ENCODE measurements around the gene SCNM1.
"Not testable (repeated sequence)": the region's sequence is repeated elsewhere in the genome, so short reads cannot be mapped to it uniquely, and the experiment has no call there.

Gene SCNM1

GRCh38 chr1:151193856-151194255, 27.9 kb downstream of the SCNM1 start:
- no peak for DNase-seq (ENCODE audit: low spot score)
- TF ChIP-seq CTCF (IDR thresholded peaks at IDR 0.05; ENCODE audit: extremely low read depth, missing control alignments): no peak

DNA sequence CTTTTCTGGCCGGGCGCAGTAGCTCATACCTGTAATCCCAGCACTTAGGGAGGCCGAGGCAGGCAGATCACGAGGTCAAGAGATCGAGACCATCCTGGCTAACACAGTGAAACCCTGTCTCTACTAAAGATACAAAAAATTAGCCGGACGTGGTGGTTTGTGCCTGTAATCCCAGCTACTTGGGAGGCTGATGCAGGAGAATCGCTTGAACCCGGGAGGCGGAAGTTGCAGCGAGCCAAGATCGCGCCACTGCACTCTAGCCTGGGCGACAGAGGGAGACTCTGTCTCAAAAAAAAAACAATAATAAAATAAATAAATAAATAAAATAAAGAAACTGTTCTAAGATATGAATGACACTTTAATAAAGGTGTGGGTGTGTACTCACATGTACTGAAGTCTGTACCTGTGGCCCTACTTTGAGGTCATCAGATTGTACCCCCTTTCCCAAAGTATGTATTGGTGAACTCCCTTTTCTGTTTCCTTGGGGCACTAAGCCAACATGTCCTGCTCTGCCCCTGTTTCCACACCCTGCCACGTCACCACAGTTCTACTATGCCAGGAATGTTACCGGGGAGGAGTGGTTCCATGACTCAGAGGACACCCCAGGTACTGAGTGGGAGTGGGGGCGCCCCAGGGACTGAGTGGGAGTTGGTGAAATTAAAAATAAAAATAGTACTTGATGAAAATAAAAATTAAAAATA, 29.1 kb downstream of the SCNM1 start:
- DNase-seq (ENCODE audit: low spot score): not testable (repeated sequence)

GRCh38 chr1:151196292-151196800, 30.4 kb downstream of the SCNM1 start:
- peak; percentile 49 for DNase-seq (ENCODE audit: low spot score)
- no peak for TF ChIP-seq CTCF (IDR thresholded peaks at IDR 0.05; ENCODE audit: extremely low read depth, missing control alignments)

DNA sequence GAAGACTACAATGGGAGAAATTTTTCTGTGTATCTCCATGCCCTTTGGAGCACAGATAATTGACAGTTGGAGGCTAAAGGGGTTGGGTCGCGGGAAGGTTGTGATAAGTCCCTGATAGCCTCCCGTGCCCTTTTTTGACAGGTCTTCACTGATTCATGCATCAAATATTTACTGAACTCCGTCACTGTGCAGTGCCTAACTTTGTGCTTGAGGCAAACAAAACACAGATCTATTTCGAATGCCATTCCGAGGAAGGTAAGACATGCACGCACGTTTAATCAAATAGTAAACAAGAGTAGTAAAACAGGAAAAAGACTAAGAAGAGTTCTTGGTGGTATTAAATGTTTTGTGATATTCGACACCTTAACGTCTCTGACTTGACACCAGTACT, 31.9 kb downstream of the SCNM1 start:
- TF ChIP-seq CTCF (IDR thresholded peaks at IDR 0.05; ENCODE audit: extremely low read depth, missing control alignments): no peak
- no peak for DNase-seq (ENCODE audit: low spot score)

DNA sequence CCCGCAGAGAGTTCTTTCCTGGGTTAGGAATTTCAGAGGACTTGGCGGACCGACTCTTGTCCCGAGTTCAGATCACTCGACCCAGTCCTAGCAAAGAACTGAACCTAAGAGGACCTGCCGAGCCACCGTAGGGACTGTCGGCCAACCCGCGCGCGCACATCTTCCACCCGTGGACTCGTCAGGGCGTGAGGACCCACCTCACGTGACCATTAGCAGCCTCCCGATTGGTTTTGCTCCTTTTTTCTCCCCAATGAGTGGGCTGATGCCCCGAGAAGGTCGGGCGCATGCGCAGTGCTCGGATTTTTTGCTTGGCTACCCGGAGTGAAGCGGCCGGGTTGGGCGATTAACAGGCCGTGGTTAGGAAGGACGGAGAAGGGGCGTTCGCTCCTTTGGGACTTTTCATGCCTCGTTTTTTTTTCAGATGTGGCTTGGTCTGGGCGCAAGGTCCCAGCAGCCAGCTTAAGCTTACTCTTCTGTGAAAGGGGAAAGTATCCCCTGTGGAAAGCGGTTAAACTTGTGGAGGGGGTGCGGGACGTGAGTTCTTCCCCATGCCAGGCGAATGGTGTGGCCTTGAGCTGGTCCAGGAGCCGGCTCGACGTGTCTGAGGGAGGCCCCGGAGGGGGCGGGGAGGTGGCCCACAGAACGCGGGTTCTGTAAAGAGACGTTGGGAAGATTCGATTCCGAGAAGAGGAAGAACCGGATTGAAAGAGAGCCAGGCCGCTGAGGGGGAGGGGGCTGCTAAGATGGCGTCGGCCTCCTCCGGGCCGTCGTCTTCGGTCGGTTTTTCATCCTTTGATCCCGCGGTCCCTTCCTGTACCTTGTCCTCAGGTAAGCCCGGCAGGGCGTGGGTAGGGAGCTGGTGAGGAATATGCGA, 32.5 kb downstream of the SCNM1 start, which contains the start of gene PIP5K1A:
Gene PIP5K1A, plus strand, starts transcription at position 299 of the 874 bp plus-strand sequence. Its CDS starts 445 bp downstream, at position 744.
- TF ChIP-seq CTCF (IDR thresholded peaks at IDR 0.05; ENCODE audit: extremely low read depth, missing control alignments): no peak
- peak; percentile 96 for DNase-seq (ENCODE audit: low spot score)

DNA sequence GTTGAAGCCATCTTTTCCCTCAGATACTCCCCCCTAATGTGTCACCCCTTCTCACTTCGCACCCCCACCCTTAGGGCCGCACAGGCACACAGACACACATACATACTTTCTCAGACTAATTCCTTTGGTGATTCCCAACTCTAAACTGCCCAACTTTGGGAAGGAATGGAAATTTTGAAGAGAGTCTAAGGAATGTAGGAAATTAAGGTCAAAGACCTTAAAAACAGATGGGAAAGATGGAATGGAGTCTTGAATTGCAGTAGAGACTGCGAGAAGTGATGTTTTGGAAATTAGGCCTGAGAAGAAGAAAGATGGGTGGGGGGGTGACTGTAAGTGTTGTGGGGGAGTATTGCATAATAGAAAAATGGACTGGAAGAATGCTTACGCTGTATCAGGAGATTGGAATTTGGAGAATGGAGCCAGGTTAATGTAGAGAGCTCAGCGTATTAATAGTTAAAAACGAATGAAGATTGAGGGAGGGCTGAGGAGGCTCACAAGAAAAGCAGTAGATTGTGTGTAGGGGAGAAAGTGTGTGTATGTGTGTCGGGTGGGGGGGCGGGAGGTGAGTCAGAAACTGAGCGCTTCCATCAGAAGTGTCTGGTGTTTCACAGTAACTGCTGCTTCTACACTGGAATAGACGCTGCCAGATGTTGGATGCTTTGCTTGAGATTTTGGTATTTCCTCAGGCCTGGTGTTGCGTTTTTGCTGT, 34.1 kb downstream of the SCNM1 start:
- no peak for TF ChIP-seq CTCF (IDR thresholded peaks at IDR 0.05; ENCODE audit: extremely low read depth, missing control alignments)
- DNase-seq (ENCODE audit: low spot score): no peak

DNA sequence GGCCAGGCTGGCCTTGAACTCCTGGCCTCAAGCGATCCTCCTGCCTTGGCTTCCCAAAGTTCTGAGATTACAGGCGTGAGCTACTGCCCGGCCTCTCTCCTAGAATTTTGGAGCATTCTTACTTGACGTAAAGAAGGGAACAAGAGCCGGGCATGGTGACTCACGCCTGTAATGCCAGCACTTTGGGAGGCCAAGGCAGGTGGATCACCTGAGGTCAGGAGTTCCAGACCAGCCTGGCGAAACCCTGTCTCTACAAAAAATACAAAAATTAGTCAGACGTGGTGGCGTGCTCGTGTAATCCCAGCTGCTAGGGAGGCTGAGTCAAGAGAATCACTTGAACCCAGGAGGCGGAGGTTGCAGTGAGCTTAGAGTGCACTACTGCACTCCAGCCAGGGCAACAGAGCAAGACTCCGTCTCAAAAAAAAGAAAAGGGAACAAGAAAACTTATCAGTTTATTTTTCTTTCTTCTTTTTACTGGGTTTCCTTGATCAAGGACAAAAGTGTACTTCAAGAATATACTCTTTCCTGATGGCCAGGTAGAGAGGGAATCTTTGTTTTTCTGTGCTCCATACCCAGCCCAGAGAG, 39.5 kb downstream of the SCNM1 start:
- DNase-seq (ENCODE audit: low spot score): not testable (repeated sequence)

Measured in GM20000 (cell line).